Stimulated activated CD8-positive, alpha-beta memory T cell treated with anti-CD3 and anti-CD28 coated beads, Interleukin-7, amount 100 ng/mL, for 24 hours (primary cell): ENCODE data around the gene SEMA4D.
A peak's percentile ranks its signal among the peaks of the same experiment; 100 is the strongest.
"Not testable (repeated sequence)": the region's sequence is repeated elsewhere in the genome, so short reads cannot be mapped to it uniquely, and the experiment has no call there.

Experiments used
- DNase-seq: peaks from one replicate; pipeline ENCODE4 v3.0.0-alpha.2; 2020; ENCODE audit warnings: low read depth

The SEMA4D gene

DNA sequence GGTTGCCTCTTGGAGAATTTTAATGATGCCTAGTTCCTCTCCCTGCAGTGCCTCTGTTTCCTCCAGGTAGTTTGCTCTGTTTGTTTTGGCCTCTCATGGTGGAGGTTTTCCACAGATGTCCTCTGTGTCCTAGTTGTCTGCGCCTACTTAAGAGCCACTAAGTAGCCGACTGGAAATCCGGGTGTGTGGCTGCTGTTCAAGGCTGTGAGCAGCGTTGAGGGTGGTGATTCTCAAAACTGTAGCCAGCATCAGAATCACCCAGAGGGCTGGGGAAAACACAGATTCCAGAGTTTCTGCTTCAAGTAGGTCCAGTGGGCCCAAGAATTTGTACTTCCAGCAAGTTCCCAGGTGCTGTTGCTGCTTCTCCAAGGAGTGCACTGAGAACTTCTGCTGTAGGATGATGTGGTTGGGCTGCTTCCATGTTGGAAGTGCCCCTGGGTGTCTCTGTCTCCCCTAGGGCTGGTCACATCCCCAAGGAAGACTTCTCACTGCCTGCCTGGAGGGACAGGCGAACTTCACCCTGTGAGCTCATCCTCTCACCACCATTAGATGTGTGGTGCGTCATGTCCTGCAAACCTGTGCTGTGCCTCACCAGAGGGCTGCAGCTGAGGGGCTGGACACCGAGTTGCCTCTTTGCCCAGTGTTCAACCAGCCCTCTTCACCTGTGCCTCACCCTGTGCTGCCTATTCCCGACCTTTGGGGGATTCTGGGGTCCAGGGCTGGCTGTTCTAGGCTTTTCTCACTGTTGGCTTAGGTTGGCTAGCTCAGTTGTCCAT is 144.9 kb downstream of the SEMA4D start:
- DNase-seq, result no peak

DNA sequence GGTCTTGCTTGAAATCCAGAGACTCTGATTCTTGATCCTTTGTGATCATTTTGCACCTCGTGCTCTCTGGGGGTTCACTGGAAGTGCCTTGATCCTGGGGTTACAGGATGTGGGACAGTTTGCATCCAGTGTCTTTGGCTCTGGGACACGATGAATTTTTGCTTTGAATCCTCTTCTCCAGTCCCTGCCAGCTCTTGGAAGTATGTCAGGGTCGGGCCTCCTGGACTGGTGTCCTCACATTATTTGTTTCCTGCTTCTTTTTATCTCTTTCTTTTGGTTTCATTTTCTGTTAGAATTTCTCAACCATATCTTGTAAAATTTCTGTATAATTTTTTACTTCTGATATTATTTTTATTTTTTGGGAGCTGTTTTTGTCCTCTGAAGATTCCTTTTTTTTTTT is 145.5 kb downstream of the SEMA4D start:
- no peak for DNase-seq

DNA sequence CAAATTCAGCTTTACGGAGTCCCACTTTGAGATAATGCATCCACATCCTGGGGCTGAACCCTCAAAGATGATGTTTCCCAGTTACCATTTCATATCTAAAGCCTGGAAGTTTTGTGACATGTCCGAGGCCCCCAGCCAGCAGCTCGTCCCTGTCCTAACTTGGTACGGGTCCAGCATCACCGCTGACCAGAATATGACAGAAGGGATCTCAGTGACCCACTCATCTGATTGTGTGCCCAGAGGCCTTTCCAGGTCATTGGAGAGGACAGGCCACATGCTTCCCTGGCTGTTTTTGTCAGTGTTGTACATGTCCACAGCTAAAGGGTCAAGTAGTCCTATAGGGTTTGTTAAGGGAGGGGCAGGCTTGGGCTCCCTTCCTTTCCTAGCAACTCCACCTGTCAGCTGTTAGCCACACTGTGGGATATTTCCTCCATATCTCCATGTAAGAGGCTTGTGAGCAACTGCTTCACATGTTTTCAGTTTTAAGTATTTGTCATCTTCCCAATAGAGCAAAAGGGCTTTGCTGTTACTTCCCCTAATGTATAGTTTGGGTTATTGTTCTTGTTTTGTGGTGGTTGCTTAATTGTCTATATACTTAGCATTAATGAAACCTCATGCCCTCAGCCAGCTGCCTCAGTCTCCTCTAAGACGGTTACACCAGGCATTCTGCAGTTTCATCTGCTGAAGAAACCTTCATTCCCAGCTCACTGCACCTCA is 146.2 kb downstream of the SEMA4D start:
- DNase-seq, result no peak

DNA sequence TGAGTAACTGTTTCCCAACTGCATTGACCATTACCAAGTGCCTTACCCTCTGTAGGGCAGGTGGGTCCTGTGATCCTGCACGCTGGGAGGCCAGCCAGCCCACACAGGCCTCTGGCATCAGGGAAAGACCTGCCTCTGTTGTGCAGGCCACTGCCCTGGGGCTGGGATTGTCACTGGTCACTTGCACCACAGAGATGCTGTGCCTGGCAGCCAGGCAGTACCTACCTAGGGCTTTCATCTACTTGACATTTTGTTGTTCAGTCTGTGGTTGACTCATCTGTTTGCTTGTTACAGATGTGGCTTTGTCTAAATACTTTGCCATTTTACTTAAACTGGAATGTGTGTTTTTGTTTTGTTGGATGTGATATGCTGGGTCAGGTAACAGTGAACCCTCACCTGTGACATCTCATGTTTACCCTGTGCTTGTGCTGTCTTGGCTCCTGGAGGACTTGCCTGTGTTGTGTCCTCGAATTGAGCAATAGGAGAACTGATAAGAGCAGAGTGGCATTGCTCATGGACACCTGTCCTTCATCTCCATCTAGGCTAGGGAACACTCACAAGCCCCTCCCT is 146.8 kb downstream of the SEMA4D start:
- DNase-seq, result no peak

DNA sequence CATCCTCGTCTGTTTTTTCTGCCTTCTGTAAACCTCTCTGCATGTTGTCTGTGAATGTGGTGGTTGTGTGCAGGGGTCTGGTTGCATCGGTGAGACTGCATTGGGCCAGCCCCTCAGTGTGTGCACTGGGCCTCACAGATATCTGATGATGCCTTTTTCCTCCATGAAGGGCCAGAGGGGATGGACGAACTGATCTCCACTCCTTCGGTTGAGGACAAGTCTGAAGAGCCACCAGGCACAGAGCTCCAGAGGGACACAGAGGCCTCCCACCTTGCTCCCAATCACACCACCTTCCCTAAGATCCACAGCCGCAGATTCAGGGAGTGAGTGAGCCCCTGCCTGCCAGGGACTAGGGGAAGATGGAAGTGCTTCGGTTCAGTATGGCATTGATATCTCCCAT is 148.3 kb downstream of the SEMA4D start:
- no peak for DNase-seq

DNA sequence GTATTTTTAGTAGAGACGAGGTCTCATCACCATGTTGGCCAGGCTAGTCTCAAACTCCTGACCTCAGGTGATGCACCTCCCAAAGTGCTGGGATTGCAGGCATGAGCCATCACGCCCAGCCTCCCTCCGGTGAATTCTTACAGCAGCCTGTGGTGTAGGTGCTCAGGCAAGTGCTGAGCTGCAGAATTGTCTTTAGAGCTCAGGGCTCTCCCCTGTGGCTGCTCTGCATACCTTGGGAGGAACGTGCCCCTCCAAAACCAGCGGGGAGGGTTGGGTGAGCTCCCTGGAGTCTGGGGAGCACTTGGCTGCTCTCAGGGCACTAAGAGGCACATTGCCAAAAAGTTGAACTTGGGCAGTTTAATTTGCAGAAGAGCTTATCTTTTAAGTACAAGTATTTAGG is 150.3 kb downstream of the SEMA4D start:
- no peak for DNase-seq

DNA sequence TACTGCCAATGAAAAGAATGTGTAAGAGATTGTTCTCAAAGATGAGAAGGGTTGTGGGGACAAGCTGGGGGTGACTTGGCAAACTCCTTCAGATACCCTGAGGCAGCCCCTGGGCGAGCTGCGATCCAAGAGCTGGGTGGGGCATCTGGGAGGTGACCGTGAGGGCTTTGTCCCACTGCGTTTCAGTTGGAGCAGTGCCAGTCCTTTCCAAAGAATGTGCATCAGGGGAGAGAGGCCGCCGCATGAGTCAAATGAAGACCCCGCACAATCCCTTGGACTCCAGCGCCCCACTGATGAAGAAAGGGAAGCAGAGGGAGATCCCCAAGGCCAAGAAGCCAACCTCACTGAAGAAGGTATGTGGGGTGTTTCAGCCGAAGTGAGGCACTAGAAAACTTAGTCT is 151.2 kb downstream of the SEMA4D start:
- no peak for DNase-seq

DNA sequence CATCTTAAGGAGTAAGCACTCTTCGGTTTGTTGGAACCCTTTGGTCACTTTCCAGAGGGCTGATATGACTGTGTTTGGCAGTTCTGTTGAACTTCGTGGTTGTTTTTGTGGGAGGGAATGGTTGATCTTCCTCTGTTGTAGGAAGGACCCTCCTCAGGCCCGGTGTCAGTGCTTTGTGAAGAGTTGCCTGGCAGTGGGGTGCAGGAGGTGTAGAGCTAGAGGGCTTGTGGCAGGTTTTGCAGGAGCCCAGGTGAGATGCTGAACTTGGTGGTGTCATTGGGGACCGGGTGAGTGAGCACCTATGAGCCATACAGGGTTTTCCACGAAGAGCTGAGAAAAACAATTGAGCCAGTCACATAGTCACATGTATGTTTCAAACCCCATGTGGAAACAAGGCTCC is 152.4 kb downstream of the SEMA4D start:
- no peak for DNase-seq

DNA sequence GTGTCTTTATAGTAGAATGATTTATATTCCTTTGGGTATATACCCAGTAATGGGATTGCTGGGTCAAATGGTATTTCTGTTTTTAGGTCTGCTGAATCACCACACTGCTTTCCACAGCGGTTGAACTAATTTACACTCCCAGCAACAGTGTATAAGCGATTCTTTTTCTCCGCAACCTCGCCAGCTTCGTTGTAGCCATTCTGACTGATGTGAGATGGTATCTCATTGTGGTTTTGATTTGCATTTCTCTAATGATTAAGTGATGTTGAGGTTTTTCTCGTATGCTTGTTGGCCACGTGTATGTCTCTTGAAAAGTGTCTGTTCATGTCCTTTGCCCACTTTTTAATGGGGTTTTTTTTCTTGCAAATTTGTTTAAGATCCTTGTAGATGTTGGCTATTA is 154.1 kb downstream of the SEMA4D start:
- not testable (repeated sequence) for DNase-seq

DNA sequence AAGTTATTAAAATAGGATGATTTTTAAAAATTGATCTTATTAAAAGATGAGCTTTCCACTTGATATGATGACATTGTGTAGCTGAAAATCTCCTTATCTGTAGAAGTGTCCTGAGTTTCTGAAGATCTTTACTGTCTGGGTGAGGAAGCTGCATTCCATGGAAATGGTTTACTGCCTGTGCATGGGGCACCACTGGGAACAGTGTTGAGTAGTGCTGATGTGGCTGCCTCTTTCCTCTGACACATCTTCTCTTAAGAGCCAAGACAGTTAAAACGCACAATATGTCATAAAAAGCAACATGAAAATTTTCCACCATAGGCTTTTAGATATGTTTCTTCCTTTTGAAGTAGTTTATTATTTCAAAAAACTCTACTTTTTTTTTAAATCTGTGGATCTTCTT is 155.0 kb downstream of the SEMA4D start:
- no peak for DNase-seq

DNA sequence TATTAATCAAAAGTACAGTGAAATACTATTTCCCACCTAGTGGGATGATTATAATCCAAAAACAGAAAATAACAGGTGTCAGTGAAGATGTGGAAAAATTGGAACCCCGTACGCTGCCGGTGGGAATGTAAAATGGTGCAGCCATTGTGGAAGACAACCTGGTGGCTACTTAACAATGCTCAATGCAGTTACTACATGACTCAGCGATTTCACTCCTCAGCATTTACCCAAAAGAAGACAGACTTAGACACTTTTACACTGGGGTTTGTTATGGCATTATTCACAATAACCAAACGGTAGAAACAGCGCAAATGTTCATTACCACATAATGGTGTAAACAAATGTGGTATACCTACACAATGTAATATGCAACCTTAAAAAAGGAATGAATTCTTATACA is 155.7 kb downstream of the SEMA4D start:
- no peak for DNase-seq

DNA sequence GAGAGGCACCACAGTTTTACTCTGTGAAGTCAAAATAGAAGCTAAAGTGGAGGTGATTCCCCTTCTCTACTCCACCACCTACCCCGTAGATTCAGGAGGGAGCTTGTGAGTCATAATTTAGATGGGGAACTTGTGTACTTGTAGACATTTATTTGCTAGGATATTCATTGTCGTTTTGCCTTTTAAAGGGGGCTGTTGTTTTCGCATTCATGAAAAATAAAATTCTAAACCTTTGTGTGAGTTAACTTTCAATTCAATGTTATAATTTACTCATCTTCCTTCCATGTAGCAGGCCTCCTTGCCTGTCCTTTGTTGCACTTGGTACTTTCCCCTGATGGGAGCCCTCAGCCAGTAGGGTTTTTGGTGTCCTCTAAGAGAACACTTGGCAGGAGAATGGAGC is 157.6 kb downstream of the SEMA4D start:
- no peak for DNase-seq

DNA sequence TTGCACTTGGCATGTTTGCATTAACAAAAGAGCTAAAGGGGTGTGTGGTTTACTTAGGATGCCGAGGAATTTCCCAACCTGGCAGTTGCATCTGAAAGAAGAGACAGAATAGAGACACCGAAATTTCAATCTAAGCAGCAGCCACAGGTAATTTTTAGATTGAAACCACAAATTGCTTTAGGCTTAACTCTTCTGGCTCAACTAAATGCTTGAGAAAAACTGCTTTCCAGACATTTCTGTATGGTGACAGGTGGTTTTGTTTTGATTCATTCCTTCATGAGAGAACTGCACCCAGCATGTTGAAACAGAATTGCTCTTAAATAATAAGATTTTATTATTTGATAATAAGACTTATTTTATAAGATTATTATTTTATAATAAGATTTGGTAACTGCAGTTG is 158.1 kb downstream of the SEMA4D start:
- DNase-seq, result no peak

DNA sequence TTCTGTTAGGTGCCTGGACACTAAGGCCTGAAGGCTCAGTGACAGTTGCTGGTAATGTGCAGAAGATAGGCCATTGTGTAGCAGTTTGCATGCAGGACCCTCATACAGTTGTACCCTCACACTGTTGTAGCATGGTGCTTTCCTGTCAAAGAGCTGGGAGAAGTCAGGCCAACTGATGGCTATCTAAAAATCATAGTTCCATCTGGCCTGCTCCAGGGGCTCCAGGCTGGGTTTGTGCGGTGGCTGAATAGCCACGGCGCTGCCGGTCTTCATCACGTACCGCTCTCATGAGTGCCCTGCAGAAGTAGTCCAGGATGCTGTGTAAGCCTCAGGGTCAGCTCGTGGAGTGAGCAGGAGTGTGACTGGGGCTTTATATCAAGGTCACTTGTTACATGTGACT is 167.4 kb downstream of the SEMA4D start:
- DNase-seq, result no peak

DNA sequence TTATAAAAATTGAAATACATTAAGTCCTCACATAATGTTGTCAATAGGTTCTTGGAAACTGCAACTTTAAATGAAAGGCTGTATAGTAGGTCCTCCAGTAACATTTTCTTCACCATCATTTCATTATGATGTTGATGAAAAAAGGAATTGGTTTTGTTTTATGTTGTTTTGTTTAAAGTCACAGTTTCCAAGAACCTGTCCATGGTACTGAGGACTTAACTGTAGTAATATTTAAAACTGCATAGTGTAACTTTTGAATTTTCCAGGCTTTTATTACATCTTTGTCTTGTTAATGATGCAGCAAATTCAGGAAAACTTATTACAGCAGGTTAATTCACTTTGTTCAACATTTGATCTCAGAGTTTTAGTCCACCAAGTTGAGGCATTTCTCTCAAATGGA is 168.0 kb downstream of the SEMA4D start:
- no peak for DNase-seq

DNA sequence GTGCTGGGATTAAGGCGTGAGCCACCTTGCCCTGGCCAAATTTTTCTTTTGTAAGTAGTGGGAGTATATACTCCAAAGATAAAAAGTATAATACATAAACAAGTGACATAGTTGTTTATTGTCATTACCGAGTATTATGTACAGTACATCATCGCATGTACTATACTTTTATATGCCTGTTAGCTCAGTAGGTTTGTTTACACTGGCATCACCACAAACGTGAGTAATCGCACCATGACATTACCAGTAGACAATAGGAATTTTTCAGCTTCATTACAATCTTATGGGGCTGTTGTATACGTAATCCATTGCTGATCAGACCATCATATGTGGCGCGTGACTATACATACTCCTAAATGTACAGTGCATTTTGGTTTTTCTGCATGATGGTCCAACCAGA is 169.8 kb downstream of the SEMA4D start:
- DNase-seq, result no peak

DNA sequence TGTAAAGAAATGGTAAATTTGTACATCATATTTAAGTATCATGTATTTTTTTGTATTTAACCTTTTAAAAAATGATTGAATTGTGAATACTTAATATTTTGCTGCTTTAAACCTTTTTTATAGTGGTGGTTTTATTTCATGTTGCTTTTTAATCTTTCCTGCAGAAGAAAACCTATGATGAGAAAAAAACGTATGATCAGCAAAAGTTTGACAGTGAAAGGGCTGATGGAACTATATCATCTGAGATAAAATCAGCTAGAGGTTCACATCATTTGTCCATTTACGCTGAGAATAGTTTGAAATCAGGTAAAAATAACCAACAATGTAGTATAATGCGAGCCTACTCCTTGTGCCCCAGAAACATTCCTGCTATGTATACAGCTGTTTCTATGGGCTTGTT is 172.2 kb downstream of the SEMA4D start:
- DNase-seq, result no peak

DNA sequence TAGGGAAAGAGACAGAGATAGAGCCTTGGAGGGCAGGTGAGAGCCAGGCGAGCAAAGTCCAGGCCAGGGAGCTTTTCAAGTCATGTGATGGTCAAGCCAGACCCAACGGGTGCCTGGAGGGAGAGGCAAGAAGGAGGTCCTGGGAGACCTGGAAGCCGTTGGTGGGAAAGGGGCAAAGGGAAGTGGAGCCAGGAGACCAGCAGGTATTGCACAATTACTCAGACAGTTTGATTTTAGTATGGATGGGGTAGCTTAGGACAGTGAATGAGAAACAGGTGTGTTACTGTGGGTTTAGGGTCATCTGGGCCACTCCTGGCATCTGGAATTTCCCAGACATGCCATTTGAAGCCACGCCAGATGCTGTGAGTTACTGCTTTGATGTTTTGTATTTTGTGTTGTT is 174.5 kb downstream of the SEMA4D start:
- no peak for DNase-seq

DNA sequence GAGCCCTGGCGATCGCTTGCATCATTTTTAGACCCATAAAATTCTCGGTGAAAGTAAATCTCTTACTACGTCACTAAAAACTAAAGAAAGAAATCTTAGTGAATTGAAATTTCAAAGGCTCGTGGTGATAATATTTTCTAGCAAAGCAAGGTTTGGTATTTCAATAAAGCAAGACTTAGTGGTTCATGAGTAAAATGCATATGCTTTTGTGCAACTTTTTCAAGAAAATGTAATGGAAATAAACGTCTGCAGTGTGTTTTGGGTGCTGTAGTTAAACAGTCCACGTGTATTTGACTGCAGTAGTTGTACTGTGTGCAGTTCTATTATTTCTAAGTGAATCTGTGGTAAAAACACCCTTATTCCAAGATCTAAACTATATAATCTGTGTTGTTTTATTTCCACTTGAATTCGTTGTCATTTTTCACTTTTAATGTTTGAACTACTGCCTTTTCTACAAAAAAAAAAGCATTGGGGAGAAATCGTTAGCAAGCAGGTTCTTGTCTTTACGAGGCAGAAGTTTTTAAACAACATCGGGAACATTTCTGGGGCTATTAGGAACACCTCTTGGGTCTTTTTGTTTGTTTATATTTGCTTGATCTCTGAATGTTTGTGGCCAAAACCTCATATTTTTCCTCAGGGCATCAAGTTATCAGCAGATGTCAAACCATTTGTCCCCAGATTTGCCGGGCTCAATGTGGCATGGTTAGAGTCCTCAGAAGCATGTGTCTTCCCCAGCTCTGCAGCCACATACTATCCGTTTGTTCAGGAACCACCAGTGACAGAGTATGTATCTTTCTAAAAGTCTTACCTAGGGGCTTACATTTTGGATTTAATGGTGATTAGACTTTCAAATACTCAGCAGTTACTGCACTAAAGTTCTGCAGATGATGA is 178.7 kb downstream of the SEMA4D start:
- no peak for DNase-seq

DNA sequence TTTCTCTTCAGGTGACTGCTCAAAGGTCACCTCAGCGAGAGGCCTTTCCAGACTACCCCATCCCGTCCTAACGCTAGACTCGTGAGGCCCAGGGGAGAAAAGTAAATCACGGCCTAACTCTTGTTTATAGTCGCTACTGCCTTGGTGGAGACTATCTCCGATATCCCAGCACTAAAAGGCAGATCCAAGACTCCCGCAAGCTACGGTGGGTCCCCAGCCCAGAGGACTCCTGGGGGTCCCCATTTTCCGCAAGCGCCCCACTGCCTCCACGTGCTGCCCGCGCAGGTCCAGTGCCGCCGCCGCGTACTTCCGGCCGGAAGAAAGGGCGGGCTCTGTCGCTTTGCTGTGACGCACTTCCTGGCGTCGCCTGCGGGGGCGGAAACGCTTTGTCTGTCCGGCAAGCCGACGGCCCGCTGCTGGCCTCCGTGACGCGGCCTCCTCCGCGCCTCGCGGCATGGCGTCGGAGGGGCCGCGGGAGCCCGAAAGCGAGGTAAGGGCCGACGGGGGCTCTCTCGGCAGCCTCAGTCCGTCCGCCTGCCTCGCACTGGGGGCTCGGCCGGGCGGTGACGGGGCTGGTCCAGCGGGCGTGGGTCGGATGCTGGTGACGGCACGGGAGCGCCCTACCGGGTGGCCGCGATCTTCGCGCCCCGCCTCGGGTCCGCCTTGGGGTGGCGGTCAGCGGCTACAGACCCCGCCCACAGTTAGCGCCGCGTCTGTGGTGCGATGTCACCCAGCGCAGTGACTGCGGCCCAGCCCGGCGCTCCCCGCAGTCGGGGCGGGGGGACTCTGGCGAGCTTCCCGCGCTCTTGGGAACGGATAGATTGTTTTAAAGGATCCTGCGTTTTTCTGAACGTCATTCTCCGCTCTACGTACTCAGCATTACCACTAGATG is 179.5 kb downstream of the SEMA4D start, which contains the start of gene SECISBP2:
Gene SECISBP2, plus strand, starts transcription at position 378 of the 892 bp plus-strand sequence. Its CDS starts 77 bp downstream, at position 455.
- peak; percentile 86 for DNase-seq

DNA sequence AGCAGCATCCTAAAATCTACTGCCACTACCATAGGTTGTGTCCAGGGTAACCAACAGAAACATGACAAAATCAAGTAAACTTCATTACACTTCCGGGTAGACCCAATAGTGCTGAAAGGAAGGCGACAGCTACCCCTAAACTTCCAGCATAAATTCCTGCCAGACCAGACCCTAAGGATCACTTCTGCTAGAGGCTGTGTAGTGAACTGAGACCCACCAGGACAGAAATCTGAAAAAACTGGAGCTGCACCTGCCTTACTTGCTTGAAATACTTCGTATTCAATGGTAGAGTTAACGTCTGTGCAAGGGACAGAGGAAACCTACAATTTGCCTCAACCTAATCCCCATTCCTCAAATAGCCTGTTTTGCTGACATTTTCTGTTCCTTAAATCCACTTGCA is 180.6 kb downstream of the SEMA4D start:
- no peak for DNase-seq
